GM18526 (cell line): Measurements from ENCODE around the gene SLC16A14.

Source experiments
- POLR2A ChIP-seq: IDR thresholded peaks from 3 replicates; pipeline ENCODE4 v1.6.1; 2011; ENCODE audit not compliant: insufficient read length; ENCODE audit errors: extremely low read depth

Gene SLC16A14

DNA sequence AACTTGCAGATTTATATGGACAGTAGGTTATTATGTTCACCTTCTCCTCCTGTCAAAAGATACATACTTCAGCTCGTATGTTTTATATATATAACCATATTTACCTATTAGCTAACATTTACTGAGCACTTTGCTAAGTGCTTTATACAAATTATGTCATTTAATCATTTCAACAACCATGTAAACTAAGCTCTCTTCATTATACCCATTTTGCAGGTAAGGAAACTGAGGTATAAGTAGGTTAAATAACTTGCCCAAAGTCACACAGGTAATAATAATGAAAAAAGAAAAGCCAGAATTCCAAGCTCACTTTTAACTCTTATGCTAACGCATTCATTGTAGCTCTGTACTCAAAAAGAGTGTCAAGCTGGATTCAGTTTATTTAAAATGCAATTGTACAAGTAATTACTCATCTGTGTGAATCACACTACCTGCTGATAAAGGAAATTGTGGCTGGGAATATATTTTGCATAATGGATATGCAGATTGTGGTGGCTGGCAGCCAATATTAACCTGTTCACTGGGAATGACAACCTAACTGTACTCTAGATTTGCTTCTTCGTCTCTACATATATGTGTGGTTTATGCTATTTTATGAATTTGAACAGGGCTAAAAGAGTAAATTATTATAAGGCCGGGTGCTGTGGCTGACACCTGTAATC is 20.6 kb downstream of the SLC16A14 start:
- TF ChIP-seq POLR2A: no peak

DNA sequence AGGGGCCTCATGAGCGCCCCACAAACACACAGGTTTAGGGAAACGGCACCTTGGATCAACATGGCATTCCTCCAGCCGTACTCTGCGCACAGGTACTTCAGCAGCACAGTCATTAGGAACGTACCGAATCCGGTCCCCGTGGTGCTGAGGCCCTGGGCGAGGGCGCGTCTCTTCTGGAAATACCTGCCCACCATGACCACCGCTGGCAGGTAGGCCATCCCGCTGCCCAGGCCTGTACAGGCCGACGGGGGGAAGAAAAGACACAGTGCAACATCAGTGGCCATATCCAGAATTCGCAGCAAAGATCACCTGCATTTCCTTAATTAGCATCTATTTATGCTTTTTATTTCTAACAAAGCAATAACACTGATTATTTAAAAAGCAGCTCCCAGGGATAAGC is 22.2 kb downstream of the SLC16A14 start:
- TF ChIP-seq POLR2A: no peak

DNA sequence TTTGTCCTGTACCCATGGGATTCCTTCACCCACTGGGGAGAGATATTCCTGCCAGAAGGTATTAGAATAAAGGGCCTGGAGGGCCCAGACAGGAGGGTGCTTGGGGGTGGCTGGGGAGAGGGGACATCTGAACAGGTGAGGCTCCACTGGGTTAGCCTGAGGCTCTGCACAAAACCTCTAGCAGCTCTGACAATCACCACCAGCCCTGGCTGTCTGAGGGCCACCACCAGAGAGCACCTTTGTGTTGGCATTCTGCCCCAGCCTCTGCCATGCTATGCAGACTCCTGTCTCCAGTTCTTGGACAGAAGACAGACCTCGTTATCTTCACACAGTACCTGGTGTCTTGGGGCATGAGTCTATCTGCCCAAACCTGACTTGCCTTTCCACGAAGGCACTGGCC is 25.3 kb downstream of the SLC16A14 start:
- no peak for TF ChIP-seq POLR2A

DNA sequence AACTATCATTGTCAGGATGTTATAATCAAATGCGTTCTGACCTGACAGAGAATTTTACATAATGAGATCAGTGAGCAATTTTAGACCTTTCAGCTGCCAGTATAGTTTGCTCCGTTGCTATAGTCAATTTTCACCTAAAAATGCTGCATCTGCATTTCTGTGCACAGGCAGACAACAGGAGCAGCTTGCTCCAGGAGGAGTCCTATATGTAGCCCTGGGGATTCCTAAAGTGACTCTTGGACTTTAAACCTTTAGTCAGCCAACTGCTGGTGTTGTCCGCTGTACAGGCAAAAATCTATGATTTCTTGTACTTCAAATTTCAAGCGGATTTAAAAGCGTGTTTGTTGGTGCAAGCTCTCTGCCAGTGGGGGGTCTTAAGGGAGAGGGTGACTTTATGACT is 25.7 kb downstream of the SLC16A14 start:
- no peak for TF ChIP-seq POLR2A

DNA sequence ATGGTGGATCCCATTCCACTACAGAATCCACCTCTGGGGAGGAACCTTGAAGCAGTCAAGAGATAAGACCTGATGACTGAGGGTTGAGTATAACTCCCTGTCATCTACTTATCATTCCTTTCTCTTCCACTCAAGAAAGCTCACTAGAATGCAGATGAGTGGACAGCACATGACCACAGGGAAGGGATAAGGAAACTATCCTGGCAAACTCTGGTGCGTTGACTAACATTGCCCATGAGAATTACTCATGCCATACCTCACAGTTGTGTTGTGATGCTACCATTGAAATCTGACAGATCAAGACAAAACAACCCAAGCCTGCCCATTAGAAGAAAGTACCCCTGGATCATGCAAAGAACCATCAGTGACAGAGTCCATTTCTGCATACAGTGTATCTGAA is 26.5 kb downstream of the SLC16A14 start:
- TF ChIP-seq POLR2A: no peak

DNA sequence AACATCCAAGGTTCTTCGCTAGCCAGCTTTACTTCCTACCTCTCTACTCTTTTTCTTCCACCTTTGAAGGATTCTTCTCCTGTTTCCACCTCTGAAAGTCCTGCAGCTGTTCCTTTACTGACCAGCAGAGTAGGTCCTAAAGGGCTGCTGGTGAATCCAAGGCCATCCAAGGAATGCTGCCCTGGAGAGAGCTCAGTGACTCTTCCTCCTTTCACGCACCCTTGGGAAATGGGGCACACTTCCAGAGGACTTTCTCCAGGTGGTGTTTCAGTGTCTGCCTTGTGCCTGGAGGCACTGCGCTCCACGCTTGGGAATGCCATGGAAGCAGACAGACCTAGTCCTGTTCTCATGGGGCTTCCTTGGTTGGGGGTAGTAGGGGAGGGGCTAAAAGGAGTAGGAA is 45.4 kb downstream of the SLC16A14 start:
- no peak for TF ChIP-seq POLR2A

DNA sequence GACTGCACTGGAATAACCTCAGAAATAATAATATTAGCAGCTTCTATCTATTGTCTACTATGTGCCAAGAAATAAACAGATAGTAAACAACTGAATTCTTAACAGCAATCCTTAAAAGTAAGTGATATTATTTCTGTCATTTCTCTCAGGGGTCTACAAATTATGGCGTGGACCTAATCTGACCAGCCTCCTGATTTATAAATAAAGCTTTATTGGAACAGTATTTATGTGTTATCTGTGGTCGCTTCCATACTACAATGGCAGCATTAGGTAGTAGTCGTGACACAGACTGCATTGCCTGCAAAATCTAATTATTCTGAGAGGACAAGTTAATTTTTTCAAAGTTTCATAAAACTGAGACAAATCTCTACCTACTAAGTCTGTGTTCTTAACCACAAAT is 49.0 kb downstream of the SLC16A14 start:
- TF ChIP-seq POLR2A: no peak

DNA sequence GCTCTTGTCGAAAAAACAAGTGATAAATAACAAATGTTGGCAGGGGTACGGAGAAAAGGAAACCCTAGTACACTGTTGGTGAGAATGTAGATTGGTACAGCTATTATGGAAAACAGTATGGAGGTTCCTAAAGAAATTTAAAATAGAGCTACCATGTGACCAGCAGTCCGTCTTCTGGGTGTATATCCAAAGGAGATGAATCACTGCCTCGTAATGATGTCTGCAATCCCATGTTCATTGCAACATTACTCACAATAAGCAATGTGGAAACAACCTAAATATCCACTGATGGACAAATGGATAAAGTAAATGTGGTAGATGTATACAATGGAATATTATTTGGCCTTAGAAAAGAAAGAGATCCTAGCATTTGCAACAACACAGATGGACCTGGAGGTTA is 50.6 kb downstream of the SLC16A14 start:
- no peak for TF ChIP-seq POLR2A

DNA sequence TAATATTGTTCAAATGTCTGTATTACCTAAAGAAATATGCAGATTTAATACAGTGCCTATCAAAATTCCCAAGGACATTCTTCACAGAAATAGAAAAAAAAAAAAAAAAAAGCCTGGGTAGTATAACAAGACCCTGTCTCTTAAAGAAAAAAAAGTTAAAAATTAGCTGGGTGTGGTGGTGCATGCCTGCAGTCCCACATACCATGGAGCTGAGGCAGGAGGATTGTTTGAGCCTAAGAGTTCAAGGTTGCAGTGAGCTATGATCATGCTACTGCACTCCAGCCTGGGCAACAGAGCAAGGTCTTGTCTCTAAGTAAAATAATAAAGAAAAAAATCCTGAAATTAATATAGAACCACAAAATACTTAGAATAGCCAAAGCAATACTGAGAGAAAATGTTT is 51.9 kb downstream of the SLC16A14 start:
- no peak for TF ChIP-seq POLR2A

DNA sequence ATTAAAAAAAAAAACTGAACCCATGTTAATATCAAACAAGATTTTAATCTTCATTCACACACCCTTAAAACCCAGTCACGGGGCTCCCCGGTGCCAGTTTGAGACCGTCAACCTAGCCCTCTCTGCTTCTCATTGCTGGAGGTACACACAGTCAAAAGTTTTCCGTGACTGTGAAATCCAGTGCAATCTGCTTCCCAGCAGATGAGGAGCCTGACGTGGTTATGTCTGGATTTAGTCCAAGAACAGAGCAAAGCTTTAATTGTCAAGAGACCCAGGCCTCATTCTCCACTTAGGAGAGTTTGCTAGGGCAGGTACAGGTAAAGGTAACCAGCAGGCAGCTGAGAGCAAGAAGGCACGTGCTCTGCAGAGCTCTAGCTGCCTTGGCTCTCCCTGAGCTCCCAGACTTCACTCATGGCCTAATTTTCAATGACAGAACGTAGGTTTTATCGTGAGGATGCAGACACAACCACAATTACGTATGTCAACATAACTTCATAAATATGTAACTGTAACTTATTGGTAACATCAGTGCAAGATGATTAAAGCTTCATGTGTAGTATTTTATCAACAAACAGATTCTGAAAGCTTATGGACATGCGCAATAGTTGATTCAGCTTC is 56.3 kb downstream of the SLC16A14 start:
- no peak for TF ChIP-seq POLR2A

DNA sequence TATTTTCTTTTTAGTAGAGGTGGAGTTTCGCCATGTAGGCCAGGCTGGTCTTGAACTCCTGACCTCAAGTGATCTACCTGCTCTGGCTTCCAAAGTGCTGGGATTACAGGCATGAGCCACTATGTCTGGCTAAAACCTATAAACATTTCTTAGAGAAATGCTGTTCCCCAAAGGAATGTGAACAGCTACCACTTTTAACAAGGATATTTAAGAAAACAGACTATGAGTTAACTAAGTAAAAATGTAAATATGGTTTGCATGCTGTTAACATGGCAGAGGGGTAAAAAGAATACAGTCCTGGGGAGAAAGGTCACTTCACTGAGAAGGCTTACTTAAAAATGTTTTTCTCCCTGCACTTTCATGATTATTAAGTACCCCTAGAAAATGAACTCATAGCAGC is 57.1 kb downstream of the SLC16A14 start:
- no peak for TF ChIP-seq POLR2A

DNA sequence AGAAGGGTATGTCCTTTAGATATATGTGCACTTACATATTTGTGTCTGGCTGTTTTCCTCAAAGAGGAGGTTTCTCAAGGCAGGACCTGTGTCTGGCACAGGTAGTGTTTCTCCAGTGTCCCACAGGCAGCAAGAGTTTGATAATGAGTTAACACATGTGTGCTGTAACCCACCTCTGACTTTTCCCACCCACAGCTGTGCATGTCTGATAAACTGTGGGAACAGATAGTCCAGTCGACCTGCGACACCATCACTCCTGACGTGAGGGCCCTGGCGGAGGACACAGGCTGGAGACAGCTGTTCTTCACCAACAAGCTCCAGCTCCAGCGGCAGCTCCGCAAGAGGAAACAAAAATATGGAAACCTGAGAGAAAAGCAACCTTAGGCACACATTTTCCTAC is 58.2 kb downstream of the SLC16A14 start:
- TF ChIP-seq POLR2A: no peak

DNA sequence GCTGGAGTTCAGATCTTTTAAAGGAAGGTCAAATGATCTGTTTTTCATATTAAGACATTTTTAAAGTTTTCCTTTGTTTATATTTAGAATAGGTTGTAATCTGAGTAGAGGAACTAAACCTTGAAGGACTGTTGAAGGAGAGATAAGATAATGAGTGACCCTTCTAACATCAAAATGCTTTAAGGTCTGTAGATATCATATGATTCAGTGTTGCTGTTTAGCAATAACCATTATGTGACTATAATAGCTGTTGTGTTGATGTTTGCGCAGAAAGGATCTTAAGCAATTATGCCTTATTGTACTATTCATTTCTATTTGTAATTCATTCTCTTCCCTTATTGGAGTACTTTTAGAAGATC is 60.0 kb downstream of the SLC16A14 start:
- no peak for TF ChIP-seq POLR2A

DNA sequence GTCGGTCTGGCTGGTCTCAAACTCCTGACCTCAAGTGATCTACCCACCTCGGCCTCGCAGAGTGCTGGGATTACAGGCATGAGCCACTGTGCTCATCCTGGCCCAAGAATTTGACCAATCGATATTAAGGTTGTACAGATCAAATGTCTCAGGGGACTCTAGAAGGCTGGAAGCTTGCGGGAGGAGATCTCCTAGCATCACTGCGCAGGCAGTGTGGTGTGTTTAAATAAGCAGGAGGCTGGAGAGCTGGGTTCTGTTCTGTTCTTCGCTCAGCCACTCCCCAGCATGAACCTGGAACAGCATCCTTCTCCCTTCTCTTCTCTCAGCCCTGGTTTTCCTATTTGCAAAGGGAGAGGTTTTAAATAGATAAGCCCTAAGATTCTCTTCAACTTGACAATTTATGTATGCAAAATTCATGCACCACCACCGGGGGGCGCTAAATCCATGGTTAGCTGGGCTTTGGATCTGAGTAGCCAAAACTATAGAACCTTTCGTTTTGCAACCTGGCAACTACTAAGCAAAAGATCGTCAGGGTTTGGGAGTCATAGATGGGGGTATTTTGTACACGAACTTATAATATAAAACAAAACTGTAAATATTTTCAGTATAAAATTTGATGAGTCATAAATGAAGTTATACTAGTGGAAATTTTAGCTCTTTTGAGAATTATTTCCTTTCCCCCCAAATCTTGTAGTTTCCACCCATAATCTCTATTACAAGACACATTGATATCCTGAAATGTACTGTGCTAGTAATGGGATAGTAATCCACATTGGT is 60.6 kb downstream of the SLC16A14 start:
- no peak for TF ChIP-seq POLR2A

DNA sequence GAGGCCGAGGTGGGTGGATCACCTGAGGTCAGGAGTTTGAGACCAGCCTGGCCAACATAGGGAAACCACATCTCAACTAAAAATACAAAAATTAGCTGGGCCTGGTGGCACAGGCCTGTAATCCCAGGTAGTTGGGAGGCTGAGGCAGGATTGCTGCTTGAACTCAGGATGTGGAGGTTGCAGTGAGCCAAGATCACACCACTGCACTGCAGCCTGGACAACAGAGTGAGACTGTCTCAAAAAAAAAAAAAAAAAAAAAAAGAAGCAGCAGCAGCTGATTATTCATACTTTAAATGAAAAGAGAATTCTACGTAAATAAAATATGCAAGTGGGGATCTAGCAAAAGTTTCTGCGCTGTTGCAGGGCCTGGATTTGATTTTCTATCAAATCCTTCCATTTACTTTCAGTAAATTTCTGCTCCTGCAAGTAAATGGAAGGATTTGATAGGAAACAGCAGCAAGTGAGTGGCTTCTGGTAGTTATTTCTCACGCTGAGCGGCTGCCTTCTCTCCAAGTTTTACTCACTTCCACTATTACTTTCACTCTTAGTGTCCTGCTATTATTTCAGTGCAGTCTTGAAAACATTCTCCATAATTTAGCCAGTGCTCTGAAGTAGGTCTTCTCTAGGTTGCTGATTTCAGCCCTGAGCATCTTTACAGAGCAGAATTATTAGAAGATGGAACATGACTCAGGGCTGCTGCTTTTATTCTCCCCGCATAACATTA is 68.4 kb downstream of the SLC16A14 start:
- TF ChIP-seq POLR2A: no peak

DNA sequence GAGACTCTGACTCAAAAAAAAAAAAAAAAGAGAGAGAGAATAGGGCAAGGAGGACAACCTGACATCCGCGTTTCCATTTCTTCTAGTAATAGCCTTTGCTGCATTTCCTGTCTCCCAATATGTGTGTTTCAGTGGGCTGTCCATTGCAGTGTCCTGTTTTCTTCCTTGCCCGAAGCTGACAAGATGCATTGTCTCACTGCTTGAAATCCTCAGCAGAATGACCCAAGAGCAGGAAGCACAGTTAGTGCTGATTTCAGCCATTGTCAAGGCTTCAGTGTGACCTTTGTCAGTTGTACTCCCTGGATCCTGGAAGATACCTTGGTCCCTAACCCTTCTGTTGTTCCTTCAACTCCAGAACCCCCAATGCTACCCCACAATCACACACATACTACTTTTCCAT is 71.2 kb downstream of the SLC16A14 start:
- no peak for TF ChIP-seq POLR2A
